Thymus (tissue), 11 donors: ENCODE measurements around the gene GSK3B. TPM values are rescaled to one million over a fixed set of nuclear protein-coding genes. Genes with fewer than 3 reads are reported as not detected.

ENCODE experiments used
- DNase-seq, 9 donors: peaks; one replicate each; pipeline ENCODE4 v3.0.0-alpha.2; 2013; ENCODE audit warnings: low spot score in 9 of 9, low read depth in 6 of 9, missing footprints in 1 of 9
- H3K27ac ChIP-seq, 2 donors: one replicate each; pipeline ENCODE4 v1.5.1; 2013; ENCODE audit warnings: control low read depth in 1 of 2, low read depth in 1 of 2, low read length in 1 of 2, mild to moderate bottlenecking in 1 of 2, moderate library complexity in 1 of 2
- H3K27me3 ChIP-seq, 2 donors: one replicate each; pipeline ENCODE4 v1.5.1; 2013; ENCODE audit warnings: low read length in 1 of 2; ENCODE audit not compliant: control insufficient read depth in 2 of 2, insufficient read depth in 1 of 2
- H3K36me3 ChIP-seq, 2 donors: one replicate each; pipeline ENCODE4 v1.5.1; 2013; ENCODE audit warnings: low read length in 1 of 2, mild to moderate bottlenecking in 1 of 2, moderate library complexity in 1 of 2; ENCODE audit not compliant: control insufficient read depth in 2 of 2, insufficient read depth in 2 of 2
- H3K4me1 ChIP-seq, 2 donors: one replicate each; pipeline ENCODE4 v1.5.1; 2013; ENCODE audit warnings: low read length in 2 of 2; ENCODE audit not compliant: control insufficient read depth in 2 of 2, insufficient read depth in 2 of 2
- H3K4me3 ChIP-seq, 2 donors: one replicate each; pipeline ENCODE4 v1.5.1; 2013; ENCODE audit warnings: low read length in 2 of 2, control low read depth in 1 of 2, mild to moderate bottlenecking in 1 of 2
- H3K9me3 ChIP-seq, 2 donors: one replicate each; pipeline ENCODE4 v1.5.1; 2013; ENCODE audit warnings: low read length in 1 of 2, mild to moderate bottlenecking in 1 of 2; ENCODE audit not compliant: control insufficient read depth in 2 of 2, insufficient read depth in 1 of 2
- WGBS: extraction: QIAGEN DNeasy Blood & Tissue Kit; methylation state at CpG from one replicate; pipeline ENCODE4 v1.1.7; 2013; 5-methylcytosine and 5-hydroxymethylcytosine counted together
- polyA plus RNA-seq: library from polyadenylated mRNA; stranded (reverse); fragments of 200-250 nt; gene quantifications from one replicate; pipeline ENCODE4 v1.2.3, GENCODE V29; 2013
- total RNA-seq: library from RNA; stranded (reverse); fragments of 120-200 nt; gene quantifications from one replicate; pipeline ENCODE4 v1.2.4, GENCODE V29; 2013
- donor health status: healthy.

GSK3B gene
- total and polyA plus RNA-seq, 2 donors: 10.9 to 34.0 TPM

DNA sequence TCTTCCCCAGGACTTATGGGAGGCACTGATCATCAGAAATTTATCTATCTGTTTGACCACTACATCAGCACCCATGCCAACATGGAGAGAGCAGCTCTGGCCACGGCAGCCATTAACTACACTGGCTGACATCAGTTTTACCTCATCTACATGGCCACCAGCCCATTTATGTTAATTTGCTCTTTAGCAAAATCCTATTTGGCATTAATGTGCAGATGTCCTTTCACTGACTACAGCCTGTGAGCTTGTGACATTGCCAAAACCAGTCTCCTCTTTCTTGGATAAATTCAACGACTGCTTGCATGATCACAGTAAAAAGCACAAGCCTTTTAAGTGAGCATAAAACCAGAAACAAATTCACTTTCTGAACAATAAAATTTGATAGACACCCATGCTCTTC lies 264.8 kb downstream of the GSK3B start:
- H3K4me1 ChIP-seq: no peaks in the 10 kb centered on the region
- H3K36me3 ChIP-seq: peaks cover 14 to 21% of the 10 kb centered on the region in 2 donors
- no peaks in the 10 kb centered on the region for H3K27me3 ChIP-seq
- H3K9me3 ChIP-seq: no peaks in the 10 kb centered on the region
- DNase-seq: no peak
- no peak overlapping the region for H3K27ac ChIP-seq
- WGBS: 98% methylated on average over 2 of the region's 2 CpGs
- H3K4me3 ChIP-seq: no peak overlapping the region

DNA sequence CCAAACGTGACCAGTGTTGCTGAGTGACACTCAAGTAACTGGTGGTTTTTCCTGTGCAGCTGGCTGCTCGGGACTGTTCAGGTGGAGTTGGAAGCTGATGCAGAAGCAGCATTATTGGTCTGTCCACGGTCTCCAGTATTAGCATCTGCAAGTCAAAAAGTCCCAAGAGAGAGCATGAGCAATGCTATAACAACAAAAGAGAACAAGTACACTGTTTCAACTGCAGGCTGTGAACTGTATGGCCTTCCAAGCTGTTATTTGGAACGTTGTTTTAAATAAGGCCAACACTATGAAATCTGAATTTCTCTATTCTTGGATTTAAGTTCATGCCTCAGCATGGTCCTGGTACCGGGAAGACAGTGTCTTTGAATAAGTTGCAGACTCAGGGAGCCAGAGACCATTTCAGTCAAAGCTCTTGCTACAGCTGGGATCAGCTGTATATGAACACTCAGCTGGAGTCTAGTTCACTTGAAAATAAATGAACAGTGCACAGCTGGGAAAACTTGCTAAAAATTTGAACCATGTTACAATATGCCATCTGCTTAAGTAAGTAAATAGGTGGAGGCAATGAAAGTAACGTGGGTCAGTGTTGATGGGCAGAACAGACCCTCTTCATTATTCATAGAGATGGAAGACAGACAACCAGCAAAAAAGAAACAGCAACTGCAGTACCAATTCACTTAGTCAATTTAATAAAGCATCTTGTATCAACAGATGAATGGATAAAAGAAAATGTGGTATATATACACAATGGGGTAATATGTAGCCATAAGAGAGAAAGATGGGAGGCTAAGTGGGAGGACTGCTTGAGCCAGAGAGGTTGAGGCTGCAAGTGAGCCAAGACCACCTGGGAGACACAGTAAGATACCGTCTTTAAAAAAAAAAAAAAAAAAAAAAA lies 267.3 kb downstream of the GSK3B start:
- H3K27ac ChIP-seq: no peak overlapping the region
- no peak for DNase-seq
- H3K9me3 ChIP-seq: no peaks in the 10 kb centered on the region
- no peak overlapping the region for H3K4me3 ChIP-seq
- WGBS: 97% methylated on average over 7 of the region's 7 CpGs
- peaks cover 14 to 23% of the 10 kb centered on the region in 2 donors for H3K36me3 ChIP-seq
- no peaks in the 10 kb centered on the region for H3K27me3 ChIP-seq
- no peaks in the 10 kb centered on the region for H3K4me1 ChIP-seq

DNA sequence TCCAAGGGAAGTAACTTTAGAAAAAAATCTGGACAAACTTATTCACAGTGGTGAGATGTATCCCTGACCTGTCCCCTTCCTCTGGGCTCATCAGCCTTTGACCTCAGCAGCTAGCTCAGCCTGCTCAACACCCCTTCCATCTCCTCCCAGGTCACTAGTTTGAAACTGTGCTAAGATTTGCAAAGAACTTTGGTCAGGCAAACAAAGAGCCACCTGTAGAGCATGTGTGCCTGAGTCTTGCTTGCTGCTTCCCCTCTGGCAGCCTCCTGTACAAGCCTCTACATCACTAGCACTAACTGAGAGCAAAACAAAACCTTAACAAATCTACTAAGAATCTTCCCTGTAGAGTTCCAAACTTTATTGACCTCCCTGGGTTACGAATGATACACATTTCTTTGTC lies 268.4 kb downstream of the GSK3B start:
- DNase-seq: no peak
- H3K27me3 ChIP-seq: no peaks in the 10 kb centered on the region
- no peaks in the 10 kb centered on the region for H3K4me1 ChIP-seq
- H3K4me3 ChIP-seq: no peak overlapping the region
- H3K27ac ChIP-seq: no peak overlapping the region
- H3K9me3 ChIP-seq: no peaks in the 10 kb centered on the region
- peaks cover 14 to 23% of the 10 kb centered on the region in 2 donors for H3K36me3 ChIP-seq
- 98% methylated on average over 1 of the region's 1 CpG for WGBS

DNA sequence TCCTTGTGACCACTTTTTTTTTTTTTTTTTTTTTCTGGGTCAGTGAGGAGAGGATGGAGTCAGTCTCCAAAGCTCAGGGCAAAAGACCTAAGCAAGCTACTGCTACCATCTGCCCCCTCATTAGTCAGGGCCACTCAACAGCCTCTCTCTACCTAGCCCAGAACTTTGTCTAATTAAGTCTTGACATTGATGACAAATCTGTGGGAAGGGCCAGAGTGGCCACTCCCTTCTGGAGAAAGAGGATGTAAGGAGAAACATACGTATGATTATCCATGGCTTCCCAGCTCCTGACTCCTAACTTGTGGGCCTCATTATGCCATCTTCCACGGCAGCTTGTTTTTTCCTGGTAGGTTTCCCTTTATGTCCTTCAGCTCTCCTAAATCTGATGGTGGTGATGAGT lies 274.4 kb downstream of the GSK3B start:
- H3K4me3 ChIP-seq: no peak overlapping the region
- no peaks in the 10 kb centered on the region for H3K27me3 ChIP-seq
- DNase-seq: no peak
- H3K9me3 ChIP-seq: no peaks in the 10 kb centered on the region
- WGBS: 94% methylated on average over 2 of the region's 2 CpGs
- no peaks in the 10 kb centered on the region for H3K4me1 ChIP-seq
- H3K27ac ChIP-seq: no peak overlapping the region
- peaks cover 3 to 6% of the 10 kb centered on the region in 2 donors for H3K36me3 ChIP-seq

DNA sequence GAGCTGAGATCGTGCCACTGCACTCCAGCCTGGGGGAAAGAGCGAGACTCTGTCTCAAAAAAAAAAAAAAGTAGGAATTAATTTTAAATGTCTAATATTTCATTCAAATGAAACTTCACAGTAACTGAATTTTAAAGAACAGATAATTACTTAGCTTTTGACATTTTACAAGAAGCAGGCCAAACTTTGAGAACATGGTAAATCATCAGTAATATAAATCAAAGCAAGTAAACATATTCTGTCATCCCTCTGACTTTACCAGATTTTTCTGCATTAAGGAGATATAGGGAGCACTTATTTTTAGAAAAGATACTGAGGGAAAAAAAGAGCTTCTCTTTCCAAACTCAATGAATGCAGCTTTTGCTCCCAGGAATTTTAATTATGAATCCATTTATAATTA lies 275.3 kb downstream of the GSK3B start:
- 95% methylated on average over 2 of the region's 2 CpGs for WGBS
- Histone ChIP-seq H3K4me3 (no peak overlapping the region), H3K36me3 (no peaks in the 10 kb centered on the region), H3K9me3 (no peaks in the 10 kb centered on the region), H3K4me1 (no peaks in the 10 kb centered on the region), H3K27me3 (no peaks in the 10 kb centered on the region), H3K27ac (no peak overlapping the region)
- no peak for DNase-seq

DNA sequence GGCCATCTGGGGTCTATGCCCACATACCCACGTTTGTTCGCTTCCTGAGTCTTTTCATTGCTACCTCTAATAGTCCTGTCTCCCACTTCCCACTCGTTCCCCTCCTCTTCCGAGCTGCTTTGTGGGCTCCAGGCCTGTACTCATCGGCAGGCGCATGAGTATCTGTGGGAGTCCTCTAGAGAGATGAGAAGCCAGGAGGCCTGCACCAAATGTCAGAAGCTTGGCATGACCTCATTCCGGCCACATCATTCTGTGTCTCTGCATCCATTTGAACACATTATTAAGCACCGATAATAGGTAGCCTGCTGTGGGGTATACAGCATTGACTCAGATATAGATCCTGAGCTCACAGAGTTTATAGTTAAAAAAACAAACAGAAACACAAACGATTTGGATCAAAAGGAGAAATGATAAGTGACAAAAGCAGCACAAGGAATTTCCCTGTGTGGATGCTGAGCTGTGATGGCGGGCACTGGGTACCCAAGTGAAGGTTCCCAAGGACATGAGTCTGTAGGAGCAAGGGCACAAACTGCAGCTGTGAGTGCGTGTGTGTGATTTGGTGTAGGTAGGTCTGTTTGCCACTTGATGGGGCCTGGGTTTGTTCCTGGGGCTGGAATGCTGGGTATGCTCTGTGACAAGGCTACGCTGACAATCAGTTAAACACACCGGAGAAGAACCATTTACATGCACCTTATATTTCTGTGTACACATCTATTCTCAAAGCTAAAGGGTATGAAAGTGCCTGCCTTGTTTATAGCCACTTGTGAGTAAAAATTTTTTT lies 276.5 kb downstream of the GSK3B start:
- WGBS: 92% methylated on average over 13 of the region's 13 CpGs
- H3K27me3 ChIP-seq: no peaks in the 10 kb centered on the region
- no peak overlapping the region for H3K27ac ChIP-seq
- no peaks in the 10 kb centered on the region for H3K36me3 ChIP-seq
- no peaks in the 10 kb centered on the region for H3K9me3 ChIP-seq
- no peak overlapping the region for H3K4me3 ChIP-seq
- no peak for DNase-seq
- no peaks in the 10 kb centered on the region for H3K4me1 ChIP-seq

DNA sequence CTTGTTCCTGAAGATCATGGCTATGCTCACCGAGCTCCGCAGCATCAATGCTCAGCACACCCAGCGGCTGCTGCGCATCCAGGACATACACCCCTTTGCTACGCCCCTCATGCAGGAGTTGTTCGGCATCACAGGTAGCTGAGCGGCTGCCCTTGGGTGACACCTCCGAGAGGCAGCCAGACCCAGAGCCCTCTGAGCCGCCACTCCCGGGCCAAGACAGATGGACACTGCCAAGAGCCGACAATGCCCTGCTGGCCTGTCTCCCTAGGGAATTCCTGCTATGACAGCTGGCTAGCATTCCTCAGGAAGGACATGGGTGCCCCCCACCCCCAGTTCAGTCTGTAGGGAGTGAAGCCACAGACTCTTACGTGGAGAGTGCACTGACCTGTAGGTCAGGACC lies 277.2 kb downstream of the GSK3B start:
- H3K27me3 ChIP-seq: no peaks in the 10 kb centered on the region
- DNase-seq: no peak
- no peak overlapping the region for H3K4me3 ChIP-seq
- 96% methylated on average over 12 of the region's 12 CpGs for WGBS
- no peaks in the 10 kb centered on the region for H3K36me3 ChIP-seq
- no peaks in the 10 kb centered on the region for H3K4me1 ChIP-seq
- H3K9me3 ChIP-seq: no peaks in the 10 kb centered on the region
- H3K27ac ChIP-seq: no peak overlapping the region

DNA sequence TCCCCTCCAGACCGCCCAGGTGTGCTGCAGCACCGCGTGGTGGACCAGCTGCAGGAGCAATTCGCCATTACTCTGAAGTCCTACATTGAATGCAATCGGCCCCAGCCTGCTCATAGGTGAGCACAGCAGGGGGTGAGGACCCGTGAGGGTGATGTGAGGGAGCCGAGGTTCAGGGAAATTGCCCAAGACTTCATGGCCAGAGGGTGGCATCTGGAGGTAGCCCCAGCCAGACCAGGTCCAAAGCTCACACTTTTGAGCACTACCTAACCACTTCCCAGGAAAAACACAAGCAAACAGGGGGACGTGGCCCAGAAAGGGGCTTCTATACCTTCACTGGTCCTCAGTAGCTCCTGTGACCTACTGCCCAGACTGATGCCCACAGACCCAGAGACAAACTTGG lies 278.5 kb downstream of the GSK3B start:
- DNase-seq: no peak
- Histone ChIP-seq H3K36me3 (no peaks in the 10 kb centered on the region), H3K27ac (no peak overlapping the region), H3K4me3 (no peak overlapping the region), H3K4me1 (no peaks in the 10 kb centered on the region), H3K9me3 (no peaks in the 10 kb centered on the region), H3K27me3 (no peaks in the 10 kb centered on the region)
- 95% methylated on average over 8 of the region's 8 CpGs for WGBS

DNA sequence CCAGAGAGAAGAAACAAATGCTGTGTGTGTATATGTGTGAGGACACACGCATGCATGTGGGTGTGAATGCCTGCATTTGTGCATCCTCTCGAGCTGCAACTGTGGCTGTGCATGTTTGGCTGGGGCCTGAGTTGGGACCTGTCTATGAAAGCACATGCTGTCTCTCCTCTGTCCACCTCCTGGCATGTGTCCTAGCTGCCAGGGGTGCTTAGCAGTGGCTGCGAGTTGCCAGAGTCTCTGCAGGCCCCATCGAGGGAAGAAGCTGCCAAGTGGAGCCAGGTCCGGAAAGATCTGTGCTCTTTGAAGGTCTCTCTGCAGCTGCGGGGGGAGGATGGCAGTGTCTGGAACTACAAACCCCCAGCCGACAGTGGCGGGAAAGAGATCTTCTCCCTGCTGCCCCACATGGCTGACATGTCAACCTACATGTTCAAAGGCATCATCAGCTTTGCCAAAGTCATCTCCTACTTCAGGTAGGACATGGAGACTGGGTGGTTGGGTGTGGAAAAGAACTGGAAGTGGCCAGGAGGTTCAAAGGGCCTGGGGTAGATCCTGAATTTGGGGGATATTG lies 281.7 kb downstream of the GSK3B start:
- Histone ChIP-seq H3K36me3 (no peaks in the 10 kb centered on the region), H3K27me3 (peaks cover 0 to 3% of the 10 kb centered on the region in 2 donors), H3K4me3 (no peak overlapping the region), H3K9me3 (no peaks in the 10 kb centered on the region), H3K4me1 (peaks cover 4 to 13% of the 10 kb centered on the region in 2 donors), H3K27ac (no peak overlapping the region)
- DNase-seq: no peak
- WGBS: 92% methylated on average over 8 of the region's 8 CpGs
